Right lobe of liver (tissue), 4 donors: ENCODE data around the gene DYDC2.

ENCODE experiments used
- CTCF ChIP-seq, 4 donors: fragments of 200-600 bp in 3 of 4; fragments of 450-650 bp in 1 of 4; IDR thresholded peaks; one replicate each; pipeline versions ENCODE4 v1.5.1 to v1.8.0; 2016 to 2022; ENCODE audit warnings: antibody characterized with exemption in 4 of 4, mild to moderate bottlenecking in 2 of 4
- POLR2A ChIP-seq: fragments of 450-650 bp; IDR thresholded peaks from one replicate; pipeline ENCODE4 v1.6.1; 2017; ENCODE audit warnings: antibody characterized with exemption, mild to moderate bottlenecking
- donor health status: DM: no; HTN: no; CAD: no.
- donor health status: DM: no; HTN: no; CAD: no.
- donor health status: DM: no; HTN: yes; CAD: no.

- TF ChIP-seq CTCF (IDR thresholded peaks at IDR 0.05) = no peak
- no peak for TF ChIP-seq POLR2A
Observed at GRCh38 chr10:80322158-80322557, 34.4 kb upstream of the DYDC2 start.
